ENCODE data around the gene IP6K2. TPM values are rescaled to one million over a fixed set of nuclear protein-coding genes. Genes with fewer than 3 reads are reported as not detected.
"Not testable (repeated sequence)": the region's sequence is repeated elsewhere in the genome, so short reads cannot be mapped to it uniquely, and the experiment has no call there.

IP6K2 gene, protein sequence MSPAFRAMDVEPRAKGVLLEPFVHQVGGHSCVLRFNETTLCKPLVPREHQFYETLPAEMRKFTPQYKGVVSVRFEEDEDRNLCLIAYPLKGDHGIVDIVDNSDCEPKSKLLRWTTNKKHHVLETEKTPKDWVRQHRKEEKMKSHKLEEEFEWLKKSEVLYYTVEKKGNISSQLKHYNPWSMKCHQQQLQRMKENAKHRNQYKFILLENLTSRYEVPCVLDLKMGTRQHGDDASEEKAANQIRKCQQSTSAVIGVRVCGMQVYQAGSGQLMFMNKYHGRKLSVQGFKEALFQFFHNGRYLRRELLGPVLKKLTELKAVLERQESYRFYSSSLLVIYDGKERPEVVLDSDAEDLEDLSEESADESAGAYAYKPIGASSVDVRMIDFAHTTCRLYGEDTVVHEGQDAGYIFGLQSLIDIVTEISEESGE
- polyA plus RNA-seq (2013, experiment 1 of 2; ENCODE audit: insufficient read length) = 44.1 TPM
- 45.8 TPM for polyA plus RNA-seq (2013, experiment 2 of 2; ENCODE audit: insufficient read length)

DNA sequence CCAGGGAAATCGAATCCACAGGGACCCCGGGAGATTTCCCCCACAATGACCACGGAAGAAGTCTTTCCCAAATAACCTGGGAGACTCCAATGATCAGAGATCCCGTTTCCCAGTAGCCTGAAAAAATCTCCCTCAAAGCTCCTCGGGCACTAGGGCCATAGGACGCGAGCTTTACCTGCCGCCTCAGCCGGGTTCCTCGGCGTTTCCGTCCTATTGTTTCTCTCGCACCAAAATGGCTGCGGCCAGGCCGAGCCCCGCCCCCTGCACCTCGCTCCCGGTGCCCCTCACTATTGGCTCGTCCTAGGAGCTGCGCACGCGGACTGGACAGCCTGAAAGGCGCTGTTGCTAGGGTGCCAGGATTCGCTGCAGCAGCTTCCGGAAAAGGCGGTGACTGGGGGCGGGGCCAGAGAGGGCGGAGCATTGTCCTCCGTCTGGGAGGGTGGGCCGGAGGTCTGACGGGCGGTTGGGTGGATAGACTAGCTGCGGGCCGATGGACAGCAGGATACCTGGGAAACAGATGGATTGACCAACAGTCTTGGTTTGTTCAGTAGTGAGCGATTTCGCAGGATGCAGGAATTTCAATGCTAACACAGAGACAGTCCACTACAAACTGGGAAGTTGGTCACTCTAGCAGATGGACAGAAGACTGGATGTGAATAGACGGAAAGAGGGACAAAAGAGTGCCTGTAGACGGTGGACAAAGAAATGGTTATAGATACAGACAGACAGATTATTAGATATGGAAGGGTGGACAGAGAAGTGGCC lies at the start of gene IP6K2:
Gene IP6K2, minus strand, starts transcription at position 240 of the 765 bp plus-strand sequence. CDS start 21,930 bp downstream, outside the sequence.
- peak; percentile 98 for DNase-seq

DNA sequence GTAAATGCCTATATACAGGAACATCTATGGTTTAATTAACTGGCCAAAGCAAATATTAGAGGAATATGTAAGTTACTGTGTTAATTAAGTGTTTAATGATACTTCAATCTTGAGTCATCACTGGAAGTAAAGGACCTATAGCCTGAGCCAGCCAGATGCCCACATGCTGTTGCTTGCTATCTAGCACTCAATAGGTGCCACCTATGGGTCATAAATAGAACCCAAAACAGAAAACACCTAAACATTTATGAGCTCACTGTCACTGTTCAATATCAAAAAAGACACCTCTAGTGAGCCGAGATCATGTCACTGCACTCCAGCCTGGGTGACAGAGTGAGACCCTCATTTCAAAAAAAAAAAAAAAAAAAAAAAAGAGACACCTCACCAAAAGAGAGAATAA lies 48.4 kb upstream of the IP6K2 start:
- no peak for DNase-seq

DNA sequence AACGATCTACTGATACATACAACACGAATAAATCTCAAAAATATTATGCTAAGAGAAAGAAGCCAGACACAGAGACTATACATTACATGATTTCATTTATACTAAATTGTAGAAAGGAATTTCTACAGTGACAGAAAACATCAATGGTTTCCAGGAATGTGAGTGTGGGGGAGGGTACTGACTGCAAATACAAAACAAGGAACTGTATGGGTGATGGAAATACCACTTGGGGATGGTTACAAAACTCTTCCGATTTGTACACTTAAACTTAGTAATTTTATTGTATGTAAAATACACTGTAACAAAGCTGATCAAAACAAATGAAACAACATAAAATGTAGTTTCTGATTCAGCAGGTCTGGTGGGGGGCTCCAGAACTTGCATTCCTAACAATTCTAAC lies 45.8 kb upstream of the IP6K2 start:
- no peak for DNase-seq

DNA sequence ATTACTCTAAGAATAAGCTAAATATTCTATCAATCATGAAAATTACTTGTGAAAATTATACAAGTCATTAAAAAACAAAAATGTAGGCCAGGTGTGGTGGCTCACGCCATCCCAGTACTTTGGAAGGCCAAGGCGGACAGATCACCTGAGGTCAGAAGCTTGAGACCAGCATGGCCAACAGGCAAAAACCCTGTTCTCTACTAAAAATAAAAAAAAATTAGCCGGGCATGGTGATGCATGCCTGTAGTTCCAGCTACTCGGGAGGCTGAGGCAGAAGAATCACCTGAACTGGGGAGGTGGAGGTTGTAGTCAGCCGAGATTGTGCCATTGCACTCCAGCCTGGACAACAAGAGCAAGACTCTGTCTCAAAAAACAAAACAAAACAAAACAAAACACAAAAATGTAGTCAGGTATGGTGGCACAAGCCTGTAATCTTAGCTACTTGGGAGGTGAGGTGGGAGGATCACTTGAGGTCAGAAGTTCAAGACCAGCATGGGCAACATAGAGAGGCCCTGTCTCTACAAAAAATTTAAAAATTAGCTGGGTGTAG lies 43.0 kb upstream of the IP6K2 start:
- DNase-seq = not testable (repeated sequence)

DNA sequence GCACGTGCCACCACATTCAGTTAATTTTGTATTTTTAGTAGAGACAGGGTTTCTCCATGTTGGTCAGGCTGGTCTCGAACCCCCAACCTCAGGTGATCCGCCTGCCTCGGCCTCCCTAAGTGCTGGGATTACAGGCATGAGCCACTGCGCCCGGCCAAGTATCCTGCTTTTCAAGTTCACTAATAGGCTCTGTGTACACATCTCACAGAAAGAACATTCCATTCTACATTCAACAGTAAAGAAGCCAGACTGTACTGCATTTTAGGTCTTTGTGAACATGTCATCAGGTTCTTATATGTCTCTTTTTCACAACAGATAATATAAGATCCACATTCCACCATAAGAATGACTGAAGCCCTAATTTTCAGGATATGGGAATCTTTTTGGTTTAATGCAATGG lies 42.5 kb upstream of the IP6K2 start:
- not testable (repeated sequence) for DNase-seq

DNA sequence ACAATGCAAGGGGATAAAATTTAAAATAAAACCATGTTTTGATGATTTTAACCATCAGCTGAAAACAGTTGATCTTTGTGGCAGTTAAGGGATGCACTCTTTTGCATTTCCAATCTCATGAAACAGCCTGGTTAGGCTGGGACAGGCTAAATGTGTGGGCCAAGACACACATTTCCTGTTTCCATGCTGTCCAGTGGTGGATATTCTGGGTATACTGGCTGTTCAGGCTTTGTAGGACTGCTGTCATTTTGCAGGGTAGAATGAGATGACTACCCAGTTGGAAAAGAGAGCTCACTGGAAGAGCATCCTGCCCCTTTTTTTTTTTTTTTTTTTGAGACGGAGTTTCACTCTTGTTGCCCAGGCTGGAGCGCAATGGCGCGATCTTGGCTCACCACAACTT lies 42.0 kb upstream of the IP6K2 start:
- no peak for DNase-seq

DNA sequence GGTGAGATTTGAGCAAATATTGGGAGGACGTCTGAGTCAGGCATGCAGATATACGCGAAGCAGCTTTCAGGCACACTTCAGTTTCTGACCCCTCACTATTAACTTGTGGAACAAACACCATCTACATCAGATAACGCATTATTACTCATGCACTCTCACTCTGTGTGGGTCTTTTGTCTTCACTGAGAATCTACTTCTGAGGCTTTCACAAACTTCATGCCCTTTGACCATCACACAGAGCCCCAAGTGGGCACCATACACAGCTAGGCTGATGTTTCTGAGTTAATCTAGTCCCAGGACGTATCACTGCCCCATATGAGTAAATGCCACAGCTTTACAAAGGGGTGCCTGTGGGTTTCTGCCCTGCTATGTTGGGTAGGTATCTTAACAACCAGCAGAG lies 39.6 kb upstream of the IP6K2 start:
- no peak for DNase-seq

DNA sequence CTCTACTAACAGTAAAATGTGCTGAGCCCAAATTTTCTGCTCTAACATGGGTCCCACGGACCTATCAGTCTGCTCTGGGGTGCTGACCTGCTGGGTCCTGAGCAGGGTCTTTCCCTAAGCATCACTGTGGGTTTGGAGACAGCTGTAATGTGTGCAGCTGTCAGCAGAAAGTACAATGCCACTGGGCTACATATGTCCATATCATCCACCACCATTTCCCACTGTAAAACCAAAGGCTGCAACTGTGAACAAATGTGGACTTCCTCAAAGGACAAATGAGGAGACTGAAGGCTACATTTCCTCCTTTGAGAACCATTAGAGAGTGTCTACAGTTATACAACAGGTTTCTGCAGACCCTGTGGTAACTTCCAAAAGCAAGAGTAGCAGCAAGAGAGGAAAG lies 33.8 kb upstream of the IP6K2 start:
- no peak for DNase-seq

DNA sequence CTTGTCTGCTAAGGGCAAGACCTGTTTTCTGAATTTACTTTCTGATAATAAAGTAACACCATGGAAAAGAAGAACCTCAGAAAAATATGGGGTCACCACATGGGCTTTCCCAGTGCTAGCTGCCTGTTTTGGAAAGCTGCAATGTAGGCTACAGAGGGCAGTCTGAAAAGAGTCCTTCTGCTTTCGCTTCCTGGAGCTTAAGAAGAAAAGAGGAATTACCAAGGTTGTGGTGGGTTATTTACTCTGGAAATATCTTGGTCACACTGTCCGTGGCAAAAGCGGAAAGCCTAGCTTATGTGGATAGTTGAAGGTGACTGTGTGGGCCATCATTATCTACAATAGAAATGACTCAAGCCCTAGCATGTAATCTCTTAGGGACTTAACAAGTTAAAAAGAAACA lies 31.7 kb upstream of the IP6K2 start:
- DNase-seq = no peak

DNA sequence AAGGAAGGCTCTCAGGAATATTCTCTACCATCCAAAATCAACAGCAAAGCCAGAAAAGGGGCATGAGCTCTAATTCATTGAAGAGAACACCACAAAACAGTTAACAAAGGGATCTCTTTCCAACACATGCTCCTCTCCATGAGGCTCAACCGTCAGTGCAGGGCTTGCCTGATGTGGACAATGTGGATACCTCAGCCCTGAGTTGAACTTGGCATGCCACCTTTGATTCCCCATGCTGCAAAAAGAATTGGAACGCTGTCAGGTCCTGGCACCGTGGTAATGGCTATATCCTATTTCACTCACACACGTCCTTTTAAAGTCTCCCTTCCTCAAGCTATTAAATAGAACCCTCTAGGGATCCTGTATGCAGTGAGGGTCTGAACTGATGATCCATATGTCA lies 30.7 kb upstream of the IP6K2 start:
- DNase-seq = no peak

DNA sequence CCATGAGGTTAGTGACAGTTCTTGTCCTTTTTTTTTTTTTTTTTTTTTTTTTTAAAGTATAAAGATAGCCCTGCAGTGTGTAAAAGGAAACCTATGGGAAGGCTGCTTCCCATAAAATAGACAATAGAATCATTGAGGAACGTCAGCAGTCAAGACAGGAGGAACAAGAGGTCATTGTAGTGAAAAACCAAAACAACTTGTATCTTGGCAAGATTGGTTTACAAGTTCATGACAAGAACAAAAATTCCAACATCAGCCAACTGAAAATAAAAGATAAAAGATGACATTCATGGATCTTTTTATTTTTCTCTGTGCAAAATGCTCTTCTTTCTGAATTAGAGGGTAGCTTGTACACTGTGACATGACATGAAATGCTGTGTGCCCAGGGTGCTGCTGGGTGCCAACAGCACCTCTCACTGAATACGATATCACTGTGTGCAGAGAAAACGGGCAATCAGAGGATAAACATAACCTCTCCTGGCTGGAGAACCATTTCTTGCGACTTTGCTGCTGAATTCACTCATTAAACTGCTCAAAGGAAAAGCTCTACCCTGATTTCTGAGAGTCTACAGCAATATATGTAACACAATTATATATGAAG lies 30.1 kb upstream of the IP6K2 start:
- DNase-seq = no peak

DNA sequence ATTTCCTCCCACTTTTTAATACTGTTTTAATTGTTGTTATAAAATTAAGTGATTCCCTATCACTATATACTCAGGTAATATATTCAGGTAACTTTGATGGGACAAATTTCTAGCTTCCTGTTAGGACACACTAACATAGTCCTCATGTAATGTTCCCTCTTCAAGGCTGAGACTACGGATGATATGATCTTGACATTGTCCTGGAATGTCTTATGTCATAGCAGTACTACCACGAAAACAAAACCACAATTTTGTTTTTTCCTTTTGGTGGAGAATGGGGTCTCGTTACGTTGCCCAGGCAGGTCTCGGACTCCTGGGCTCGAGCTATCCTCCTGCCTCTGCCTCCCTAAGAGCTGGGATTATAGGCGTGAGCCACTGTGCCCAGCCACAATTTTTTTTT lies 26.8 kb upstream of the IP6K2 start:
- DNase-seq = no peak

DNA sequence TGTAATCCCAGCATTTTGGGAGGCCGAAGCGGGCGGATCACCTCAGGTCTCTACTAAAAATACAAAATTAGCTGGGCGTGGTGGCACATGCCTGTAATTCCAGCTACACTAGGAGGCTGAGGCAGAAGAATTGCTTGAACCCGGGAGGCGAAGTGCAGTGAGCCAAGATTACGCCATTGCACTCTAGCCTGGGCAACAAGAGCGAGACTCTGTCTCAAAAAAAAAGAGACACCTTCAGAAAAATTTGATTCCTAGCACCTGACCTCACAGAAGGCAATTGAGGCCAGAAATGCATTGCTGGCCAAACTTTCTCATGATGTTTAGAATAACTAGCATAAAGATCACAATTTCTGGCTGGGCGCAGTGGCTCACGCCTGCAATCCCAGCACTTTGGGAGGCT lies 24.2 kb upstream of the IP6K2 start:
- DNase-seq = not testable (repeated sequence)

DNA sequence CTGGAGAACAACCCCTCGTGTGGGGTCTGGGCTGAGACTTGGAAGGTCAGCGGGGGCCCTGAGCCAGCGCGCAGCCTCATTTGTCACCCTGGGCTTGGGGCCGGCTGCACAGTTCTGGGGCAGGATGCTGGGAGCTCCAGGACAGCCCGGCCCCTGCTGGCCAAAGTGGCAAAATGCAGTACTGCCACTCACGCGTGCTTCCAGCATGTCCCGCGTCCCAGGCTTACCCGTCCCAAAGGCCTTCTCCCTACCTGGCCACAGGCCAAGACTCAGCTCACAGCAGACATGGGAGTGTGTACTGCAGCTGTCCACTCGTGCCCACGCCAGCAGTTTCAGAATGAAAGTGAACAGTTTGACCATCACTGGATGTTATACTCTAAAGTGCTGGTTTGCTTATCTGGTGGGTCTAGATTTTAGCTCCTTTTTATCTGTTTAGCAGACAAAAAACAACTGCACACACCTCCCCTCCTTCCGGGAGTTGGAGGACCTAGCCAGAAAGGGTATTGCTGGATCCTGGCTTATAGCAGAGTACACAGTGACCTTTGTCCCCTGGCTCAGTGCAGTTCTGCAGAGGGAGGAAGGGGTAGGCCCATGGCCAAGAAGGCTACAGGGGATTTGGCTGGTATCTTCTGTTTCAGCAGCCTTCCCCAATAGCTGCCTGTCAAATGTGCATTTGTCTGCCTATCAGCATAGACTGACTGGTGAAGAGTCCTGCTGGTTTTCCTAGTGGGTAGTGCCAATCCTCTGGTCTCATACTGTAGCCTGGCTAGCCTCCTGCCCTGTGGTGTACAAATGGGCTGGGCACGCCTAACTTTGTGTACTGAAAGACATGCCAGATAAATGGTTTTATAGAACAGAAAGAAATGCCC lies 23.2 kb upstream of the IP6K2 start:
- DNase-seq = peak; percentile 72

DNA sequence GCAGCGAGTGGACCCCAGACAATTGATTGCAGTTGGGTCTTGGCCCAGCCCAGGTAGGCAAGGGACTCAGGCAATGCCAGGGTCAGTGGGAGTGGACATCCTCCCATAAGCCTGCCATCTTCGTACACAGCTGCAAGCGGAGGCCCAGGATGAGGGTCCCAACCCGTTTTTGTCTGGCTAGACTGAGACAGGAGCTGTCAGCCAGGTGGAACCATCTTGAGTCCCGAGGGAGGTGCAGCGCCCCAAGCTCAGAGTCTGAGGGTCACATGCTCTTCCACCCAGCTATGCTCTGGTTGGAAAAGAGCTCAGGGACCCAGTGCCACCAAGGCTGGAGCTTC lies 22.6 kb upstream of the IP6K2 start:
- DNase-seq = no peak

DNA sequence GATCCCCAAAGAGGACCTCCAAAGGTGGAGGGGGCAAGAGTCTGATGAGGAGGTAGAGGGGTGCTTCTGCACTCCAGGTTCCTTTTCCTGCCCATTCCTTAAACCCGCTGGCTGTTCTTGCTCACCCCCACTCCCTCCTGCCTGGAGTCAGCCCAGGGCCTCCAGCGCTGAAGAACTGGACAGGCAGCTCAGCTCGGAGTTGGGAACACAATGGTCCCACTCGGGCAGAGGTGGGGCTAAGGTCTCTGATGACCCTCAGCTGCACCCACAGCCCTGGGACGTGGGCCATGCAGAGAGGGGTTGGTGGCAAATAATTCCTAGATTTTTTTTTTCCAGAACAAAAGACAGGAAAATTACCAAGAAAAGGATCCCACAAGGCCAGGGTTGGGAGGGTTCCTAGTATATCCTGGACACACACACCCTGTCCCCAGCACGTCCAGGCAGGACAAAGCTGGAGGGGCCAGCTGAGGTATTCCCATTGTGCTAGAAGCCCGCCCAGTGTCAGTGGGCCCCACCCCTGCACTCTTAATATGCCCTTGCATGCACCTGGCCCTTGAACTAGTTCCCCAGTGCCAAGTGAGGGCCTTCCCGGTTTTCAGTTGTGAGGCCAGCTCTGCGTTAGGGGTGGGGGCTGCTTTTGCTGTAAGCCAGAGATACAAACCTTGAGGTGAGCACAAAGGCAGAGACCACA lies 22.1 kb upstream of the IP6K2 start:
- DNase-seq = no peak

DNA sequence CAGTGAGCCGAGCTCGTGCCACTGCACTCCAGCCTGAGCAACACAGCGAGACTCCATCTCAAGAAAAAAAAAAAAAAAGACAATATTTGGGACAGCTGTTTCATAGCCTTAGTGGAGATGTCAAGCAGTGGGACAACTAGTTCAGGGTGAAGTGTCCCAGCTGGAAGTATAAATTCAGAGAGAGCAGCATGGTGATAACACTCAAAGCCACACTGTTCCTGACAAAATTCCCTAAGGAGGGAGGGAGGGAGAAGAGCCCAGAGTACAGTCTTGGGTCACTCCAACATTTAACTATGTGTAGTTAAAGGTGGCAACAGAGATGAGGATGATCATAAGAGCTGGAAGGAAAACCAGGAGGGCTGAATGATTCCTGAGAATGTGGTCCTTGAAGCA lies 21.1 kb upstream of the IP6K2 start:
- DNase-seq = no peak

DNA sequence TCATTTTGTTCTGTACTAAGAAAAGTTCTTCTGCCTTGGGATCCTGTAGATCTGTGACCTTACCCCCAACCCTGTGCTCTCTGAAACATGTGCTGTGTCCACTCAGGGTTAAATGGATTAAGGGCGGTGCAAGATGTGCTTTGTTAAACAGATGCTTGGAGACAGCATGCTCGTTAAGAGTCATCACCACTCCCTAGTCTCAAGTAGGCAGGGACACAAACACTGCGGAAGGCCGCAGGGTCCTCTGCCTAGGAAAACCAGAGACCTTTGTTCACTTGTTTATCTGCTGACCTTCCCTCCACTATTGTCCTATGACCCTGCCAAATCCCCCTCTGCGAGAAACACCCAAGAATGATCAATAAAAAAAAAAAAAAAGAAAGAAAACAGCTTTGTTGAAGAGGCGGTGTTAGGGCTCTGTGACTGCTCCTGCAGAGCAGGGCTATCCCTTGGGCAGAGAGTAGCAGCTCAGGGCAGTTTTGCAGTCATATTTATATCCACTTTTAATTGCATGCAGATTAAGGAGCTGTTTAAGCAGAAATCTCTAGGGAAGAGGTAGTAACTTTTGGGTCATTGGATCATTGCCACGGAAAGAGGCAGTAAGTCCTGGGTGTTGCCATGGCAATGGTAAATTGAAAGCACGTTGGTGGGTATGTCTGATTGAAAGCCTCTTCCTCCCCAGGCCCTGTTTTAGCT lies 18.2 kb upstream of the IP6K2 start:
- DNase-seq = peak; percentile 22

DNA sequence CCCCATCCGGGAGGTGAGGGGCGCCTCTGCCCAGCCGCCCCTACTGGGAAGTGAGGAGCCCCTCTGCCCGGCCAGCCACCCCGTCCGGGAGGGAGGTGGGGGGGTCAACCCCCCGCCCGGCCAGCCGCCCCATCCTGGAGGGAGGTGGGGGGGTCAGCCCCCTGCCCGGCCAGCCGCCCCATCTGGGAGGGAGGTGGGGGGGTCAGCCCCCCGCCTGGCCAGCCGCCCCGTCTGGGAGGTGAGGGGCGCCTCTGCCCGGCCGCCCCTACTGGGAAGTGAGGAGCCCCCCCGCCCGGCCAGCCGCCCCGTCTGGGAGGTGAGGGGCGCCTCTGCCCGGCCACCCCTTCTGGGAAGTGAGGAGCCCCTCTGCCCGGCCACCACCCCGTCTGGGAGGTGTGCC lies 17.5 kb upstream of the IP6K2 start:
- not testable (repeated sequence) for DNase-seq

DNA sequence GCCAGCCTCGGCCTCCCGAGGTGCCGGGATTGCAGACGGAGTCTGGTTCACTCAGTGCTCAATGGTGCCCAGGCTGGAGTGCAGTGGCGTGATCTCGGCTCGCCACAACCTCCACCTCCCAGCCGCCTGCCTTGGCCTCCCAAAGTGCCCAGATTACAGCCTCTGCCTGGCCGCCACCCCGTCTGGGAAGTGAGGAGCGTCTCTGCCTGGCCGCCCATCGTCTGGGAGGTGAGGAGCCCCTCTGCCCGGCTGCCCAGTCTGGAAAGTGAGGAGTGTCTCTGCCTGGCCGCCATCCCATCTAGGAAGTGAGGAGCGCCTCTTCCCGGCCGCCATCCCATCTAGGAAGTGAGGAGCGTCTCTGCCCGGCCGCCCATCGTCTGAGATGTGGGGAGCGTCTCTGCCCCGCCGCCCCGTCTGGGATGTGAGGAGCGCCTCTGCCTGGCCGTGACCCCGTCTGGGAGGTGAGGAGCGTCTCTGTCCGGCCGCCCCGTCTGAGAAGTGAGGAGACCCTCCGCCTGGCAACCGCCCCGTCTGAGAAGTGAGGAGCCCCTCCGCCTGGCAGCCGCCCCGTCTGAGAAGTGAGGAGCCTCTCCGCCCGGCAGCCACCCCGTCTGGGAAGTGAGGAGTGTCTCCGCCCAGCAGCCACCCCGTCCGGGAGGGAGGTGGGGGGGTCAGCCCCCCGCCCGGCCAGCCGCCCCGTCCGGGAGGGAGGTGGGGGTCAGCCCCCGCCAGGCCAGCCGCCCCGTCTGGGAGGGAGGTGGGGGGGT lies 16.9 kb upstream of the IP6K2 start:
- not testable (repeated sequence) for DNase-seq

Measured in fibroblast of skin of scalp (primary cell).